Activated CD4-positive, alpha-beta T cell treated with anti-CD3 and anti-CD28 coated beads, Interleukin-2, amount 50 U/mL, for 16 hours (primary cell): ENCODE measurements around the gene DAO.

ENCODE experiments used
- DNase-seq: peaks from one replicate; pipeline ENCODE4 v3.0.0-alpha.2; 2020

Gene DAO

DNA sequence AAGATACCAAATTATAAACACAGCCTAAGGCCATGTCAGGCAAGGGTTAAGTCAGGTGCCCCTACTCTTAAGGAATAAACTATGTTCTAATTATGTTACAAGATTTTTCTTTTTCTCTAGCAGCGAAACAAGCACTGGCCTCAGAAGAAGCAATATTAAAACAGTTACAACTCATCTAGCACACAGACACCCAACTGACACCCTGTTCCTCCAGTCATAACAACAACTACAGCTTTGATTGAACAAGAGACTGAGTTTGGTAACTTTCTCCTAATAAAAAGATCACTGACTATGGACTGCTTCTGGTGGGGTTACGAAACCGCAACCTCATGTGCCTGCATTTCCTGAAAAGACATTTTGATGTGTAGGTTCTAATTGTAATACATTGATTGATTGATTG, 3.3 kb upstream of the DAO start:
- peak; percentile 7 for DNase-seq

DNA sequence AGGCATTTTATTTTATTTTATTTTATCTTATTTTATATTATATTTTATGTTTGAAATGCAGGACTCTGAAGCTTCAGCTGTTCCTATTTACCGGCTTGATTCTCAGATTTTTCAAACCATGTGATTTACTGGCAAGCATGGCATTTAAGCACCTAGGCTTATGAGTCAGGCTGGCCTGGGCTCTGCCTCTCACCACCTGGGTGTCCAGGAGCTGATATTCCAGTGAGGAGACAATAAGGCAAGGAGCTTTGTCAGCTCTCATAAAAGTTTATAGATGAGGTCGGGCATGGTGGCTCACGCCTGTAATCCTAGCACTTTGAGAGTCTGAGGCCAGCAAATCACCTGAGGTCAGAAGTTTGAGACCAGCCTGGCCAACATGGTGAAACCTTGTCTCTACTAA, 2.1 kb downstream of the DAO start:
- no peak for DNase-seq

DNA sequence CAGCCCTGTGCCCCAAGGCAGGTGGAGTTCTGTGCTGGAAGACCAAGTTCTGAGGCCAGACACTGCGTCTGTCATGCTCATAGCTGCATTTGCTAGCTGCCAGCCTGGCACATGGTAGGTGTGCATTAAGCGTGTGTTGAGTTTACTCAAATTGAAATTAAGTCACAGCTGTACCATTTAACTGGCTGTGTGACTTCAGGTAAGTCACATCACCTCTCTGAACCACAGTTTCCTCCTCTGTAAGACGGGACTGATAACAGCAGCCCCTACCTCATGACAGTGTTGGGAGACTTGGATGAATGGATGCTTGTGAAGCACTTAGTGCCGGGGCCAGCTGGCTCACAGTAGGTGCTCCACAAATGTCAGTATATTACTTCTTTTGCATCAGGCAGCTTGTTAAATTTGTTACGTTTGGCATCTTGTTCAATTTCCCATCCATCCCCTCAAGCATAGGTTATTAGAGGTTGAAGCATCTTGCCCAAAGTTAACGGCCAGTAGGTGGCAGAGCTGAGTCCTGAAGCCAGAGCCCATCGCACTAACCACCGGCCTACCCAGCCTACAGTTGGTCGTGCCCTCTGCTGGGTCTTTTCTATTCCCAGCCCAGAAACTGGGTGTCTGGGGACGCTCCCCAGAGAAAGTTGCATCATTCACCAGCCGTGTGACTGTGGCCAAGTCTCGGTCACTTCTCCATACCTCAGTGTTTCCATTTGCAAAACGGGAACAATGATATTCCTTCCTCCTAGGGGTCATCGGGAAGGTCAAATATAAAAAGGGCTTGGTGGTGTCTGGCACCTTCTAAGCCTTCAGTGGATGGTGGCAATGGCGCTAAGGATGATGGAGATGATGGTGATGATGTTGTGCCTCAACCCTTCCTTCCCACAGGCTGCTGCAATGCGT, 4.5 kb downstream of the DAO start:
- DNase-seq, result peak; percentile 69

DNA sequence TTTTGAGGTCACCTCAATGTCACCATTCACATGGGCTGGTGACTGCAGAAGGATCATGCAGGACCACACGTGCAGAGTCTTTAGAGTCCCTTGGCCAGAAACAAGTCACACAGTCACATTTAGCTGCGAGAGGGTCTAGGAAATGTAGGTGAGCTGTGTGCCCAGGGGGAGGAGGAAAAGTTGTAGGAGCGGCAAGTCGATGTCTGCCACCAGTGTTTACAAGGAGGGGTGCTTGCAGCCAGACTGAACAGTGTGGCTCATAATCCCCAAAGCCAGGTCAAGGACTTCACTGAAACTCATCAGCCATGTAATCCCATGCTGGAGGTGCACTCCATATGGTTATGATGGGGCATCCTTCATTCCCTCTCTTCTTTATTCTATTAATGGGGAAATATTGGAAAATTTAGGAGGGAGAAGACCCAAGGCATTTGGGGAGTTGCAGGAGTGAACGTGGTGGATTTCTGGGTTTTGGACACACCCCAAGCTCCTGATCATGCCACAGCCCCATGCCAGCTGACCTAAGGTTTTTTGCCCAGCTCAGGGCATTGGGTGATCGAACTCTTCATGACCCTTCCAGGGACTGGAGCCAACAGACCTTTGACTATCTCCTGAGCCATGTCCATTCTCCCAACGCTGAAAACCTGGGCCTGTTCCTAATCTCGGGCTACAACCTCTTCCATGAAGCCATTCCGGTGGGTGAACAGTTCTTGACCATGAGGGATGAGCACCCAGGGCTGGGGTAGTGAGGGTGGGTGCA, 7.2 kb downstream of the DAO start:
- DNase-seq, result no peak

DNA sequence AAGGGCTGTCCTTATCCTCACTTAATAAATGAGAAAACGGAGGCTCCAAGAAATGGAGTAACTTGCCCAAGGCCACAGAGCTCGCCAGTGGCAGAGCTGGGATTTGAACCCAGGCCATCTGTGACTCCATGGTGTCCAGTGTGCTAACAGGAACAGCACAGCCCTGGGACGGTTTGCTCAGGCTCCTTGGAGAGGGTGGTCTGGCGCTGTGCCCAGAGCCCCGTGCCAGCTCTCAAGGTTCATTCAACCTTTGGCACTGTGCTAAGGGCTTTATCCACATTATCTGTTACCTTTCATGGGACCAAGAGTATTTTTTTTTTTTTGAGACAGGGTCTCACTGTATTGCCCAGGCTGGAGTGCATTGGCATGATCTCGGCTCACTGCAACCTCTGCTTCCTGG, 8.1 kb downstream of the DAO start:
- no peak for DNase-seq

DNA sequence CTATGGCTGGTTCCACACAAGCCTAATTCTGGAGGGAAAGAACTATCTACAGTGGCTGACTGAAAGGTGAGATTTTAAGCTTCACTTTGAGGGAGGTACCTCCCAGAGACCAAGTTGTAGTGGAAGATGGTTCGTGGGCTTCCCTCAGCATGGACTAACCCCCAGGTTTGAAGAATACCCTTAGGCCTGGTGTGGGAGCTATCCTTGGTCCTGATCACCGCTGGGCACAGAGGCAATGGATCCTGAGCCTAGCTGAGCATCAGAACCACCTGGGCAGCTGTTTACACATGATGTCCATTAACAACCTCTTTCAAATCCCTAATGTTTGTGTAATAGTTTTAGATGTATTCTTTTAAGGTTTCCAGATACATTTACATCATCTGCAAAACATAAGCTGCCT, 10.3 kb downstream of the DAO start:
- DNase-seq, result no peak

DNA sequence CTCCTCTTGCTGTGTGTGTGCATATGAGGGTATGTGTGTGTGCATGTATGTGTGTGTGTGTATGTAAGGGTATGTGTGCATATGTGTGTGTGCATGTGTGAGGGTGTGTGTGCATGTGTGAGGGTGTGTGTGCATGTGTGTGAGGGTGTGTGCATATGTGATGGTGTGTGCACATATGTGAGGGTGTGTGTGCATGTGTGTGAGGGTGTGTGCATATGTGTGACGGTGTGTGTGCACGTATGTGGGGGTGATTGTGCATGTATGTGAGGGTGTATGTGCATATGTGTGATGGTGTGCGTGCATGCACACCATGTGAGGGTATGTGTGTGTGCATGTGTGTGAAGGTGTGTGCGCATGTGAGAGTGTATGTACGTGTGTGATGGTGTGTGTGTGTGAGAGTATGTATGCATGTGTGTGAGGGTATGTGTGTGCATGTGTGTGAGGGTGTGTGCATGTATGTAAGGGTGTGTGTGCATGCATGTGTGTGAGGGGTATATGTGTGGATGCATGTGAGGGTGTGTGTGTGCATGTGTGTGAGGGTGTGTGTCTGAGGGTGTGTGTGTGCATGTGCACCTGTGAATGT, 15.4 kb downstream of the DAO start:
- DNase-seq, result no peak

GRCh38 chr12:108896336-108896735, 16.4 kb downstream of the DAO start:
- DNase-seq, result no peak

DNA sequence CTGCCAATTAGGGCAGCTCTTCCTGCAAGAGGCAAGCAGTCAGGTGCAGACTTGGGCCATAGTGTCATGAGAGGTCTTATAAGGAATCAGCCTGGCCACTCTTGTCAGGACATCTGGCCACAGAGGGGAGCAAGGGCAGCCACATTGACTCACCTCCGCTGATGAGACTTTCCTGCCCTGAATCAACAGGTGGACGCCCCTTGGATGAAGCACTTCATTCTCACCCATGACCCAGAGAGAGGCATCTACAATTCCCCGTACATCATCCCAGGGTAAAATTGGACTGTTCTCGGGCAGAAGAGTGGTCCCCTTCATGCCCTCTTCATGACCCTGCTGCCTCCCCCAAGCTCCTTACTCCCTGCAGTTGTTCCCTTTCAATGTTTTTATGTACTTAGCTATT, 16.9 kb downstream of the DAO start:
- DNase-seq, result no peak

- DNase-seq, result no peak
Observed at GRCh38 chr12:108899145-108899544, 19.3 kb downstream of the DAO start.

GRCh38 chr12:108905725-108906124, 25.8 kb downstream of the DAO start:
- DNase-seq, result no peak

GRCh38 chr12:108906971-108907370, 27.1 kb downstream of the DAO start:
- no peak for DNase-seq

DNA sequence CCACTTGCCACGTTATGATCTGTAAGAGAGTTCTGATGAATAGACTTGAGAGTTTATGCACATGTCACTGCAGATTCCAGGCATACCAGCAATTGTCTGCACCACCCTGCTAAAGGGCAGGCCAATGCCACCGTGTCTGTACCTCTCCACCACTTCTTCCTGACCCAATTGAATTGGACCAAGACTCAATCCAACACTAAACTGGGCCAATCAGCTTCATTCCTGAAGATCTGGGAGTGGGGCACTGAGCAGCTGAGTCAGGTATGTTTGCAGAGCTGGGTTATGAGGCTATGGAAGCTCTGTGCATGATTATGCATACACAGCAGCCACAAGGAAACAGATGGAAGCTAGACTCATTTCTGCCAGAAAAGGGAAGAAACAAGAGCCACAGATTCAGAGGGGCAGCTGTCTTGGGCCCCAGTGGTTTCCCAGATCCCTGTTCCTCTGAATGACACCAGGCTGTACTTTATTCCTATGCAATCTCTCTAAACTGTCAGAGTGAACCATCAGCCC, 28.0 kb downstream of the DAO start:
- no peak for DNase-seq

GRCh38 chr12:108910336-108910735, 30.4 kb downstream of the DAO start:
- DNase-seq, result no peak

GRCh38 chr12:108911915-108912314, 32.0 kb downstream of the DAO start:
- DNase-seq, result no peak

- DNase-seq, result no peak
Observed at GRCh38 chr12:108912361-108912760, 32.5 kb downstream of the DAO start.

- DNase-seq, result no peak
Observed at GRCh38 chr12:108914121-108914531, 34.2 kb downstream of the DAO start.

- DNase-seq, result no peak
Observed at GRCh38 chr12:108915632-108916133, 35.8 kb downstream of the DAO start.

DNA sequence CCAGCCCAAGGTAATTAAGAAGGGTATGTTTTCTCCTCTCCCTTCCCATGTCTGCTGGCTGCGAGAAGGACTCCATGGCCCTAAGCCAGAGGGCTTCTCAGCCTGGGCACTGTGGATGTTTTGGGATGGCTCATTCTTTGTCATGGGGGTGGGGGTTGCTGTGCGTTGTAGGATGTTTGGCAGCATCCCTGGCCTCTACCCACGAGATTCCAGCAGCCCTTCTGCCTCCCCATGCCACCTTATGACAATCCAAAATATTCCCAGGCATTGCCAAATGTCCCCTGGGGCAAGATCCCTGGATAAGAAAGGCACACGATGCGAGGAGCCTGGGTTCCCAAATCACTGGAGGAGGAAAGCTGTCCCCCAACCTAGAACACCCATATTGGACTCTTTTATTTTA, 36.4 kb downstream of the DAO start:
- DNase-seq, result no peak

DNA sequence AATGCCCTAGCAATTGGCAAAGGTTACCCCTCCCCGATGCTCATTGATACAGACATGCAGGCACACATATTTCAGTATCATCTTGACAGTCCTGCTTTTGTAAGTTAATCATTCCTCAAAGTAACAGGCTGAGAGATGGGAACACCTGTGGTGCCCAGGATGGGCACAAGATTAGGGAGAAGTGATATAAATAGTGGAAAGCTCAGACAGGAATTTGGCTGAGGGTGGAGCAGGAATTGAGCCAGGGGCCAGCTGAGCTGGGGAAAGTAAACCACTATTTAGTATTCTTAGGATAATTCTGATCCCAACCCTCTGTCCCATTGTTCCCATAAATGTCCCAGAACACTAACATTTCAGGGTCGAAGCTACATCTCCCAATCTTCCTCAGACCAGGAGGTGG, 38.3 kb downstream of the DAO start:
- DNase-seq, result no peak

DNA sequence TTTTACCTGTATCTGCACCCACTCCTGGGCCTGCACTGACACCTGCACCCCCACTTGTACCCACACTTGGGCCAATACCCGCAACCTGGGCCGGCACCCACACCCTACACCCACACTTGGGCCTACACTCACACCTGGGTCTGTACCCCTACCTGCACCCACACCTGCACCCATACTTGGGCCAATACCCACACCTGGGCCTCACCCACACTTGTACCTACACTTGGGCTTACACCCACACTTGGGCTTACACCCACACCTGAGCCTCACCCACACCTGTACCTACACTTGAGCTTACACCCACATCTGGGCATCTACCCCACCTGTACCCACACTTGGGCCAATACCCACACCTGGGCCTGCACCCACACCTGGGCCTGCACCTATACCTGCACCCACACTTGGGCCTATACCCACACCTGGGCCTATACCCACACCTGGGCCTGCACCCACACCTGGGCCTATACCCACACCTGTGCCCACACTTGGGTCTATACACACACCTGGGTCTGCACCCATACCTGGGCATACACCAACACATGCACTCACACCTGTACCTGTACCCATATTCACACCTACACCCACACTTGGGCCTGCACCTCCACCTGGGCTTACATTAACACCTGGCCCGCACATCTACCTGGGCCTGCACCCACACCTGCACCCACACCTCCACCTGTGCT, 39.2 kb downstream of the DAO start:
- DNase-seq, result no peak

GRCh38 chr12:108921946-108922345, 42.1 kb downstream of the DAO start:
- DNase-seq, result no peak

DNA sequence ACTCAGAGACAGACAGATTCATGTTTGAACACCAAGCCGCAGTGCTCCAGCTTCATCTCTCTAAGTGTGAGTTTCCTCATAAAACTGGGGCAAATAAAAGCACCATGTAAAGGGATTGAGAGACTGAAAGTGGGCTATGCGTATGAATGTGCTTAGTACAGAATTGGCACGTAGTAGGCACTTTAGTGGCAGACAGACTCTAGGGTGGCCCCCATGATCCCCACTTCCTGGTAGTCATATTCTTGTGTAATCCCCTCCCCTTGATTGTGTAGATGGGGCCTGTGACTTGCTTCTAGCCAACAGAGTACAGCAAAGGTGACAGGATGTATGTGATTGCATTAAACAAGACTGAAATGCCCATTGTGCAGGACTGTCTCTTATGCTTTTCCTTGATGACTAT, 43.0 kb downstream of the DAO start:
- no peak for DNase-seq
